Measurements from ENCODE around the gene NCAM1. TPM values are rescaled to one million over a fixed set of nuclear protein-coding genes. Genes with fewer than 3 reads are reported as not detected.
"Not testable (repeated sequence)": the region's sequence is repeated elsewhere in the genome, so short reads cannot be mapped to it uniquely, and the experiment has no call there.

The NCAM1 gene
- 0.20 TPM for polyA plus RNA-seq (2013)

DNA sequence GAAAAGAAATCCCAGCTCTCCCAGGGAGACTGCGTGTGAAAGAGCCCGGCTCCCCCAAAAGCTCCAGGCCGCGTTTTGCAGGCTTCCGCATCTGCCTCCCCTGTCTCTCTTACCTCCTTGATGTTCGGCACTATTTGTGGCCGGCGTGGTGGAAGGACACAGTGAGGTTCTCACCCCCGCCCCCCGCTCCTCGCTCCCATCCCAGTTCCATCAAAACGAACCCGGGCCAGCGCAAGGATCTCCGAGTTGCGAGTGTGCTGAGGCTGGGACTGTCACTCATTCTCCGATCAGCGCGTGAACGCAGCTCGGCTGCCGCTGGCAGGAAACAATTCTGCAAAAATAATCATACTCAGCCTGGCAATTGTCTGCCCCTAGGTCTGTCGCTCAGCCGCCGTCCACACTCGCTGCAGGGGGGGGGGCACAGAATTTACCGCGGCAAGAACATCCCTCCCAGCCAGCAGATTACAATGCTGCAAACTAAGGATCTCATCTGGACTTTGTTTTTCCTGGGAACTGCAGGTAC, at the start of gene NCAM1:
TSS of gene NCAM1 (plus strand) at position 275 of the 523 bp plus-strand sequence.
- WGBS (ENCODE audit: insufficient coverage), result under 1% methylated on average over 27 of the region's 28 CpGs
- no peaks in the 10 kb centered on the region for H3K9me3 ChIP-seq (ENCODE audit: control extremely low read depth in 1 of 5, control insufficient read depth in 4 of 5, insufficient read depth in 2 of 5, low read depth in 1 of 5, low read length in 4 of 5)
- no peaks in the 10 kb centered on the region for H3K36me3 ChIP-seq (ENCODE audit: control insufficient read depth in 4 of 4, insufficient read depth in 4 of 4, low read length in 3 of 4)
- CTCF ChIA-PET, result no interaction called here
- peaks cover 10 to 97% (median 37%) of the 10 kb centered on the region in 5 experiments for H3K27me3 ChIP-seq (replicated peaks in 2 of 5; ENCODE audit: control insufficient read depth in 4 of 5, insufficient read depth in 5 of 5, low read length in 4 of 5)
- peaks cover 0 to 29% (median 27%) of the 10 kb centered on the region in 4 experiments for H3K4me1 ChIP-seq (ENCODE audit: control extremely low read depth in 1 of 4, control insufficient read depth in 4 of 4, insufficient read depth in 4 of 4, low read length in 3 of 4)
- peak within 1 kb of the TSS; percentile 37 to 81 (median 67) for H3K4me3 ChIP-seq (ENCODE audit: control insufficient read depth in 1 of 7, extremely low read depth in 1 of 7, insufficient read depth in 4 of 7, low read depth in 2 of 7, low read length in 6 of 7)
- H3K27ac ChIP-seq (ENCODE audit: insufficient read depth in 1 of 2, low read depth in 1 of 2, low read length in 2 of 2, poor library complexity in 1 of 2, severe bottlenecking in 2 of 2), result no peak within 1 kb of the TSS
- peak; percentile 49 to 71 (median 61) for DNase-seq
- POLR2A ChIA-PET, result no interaction called here

DNA sequence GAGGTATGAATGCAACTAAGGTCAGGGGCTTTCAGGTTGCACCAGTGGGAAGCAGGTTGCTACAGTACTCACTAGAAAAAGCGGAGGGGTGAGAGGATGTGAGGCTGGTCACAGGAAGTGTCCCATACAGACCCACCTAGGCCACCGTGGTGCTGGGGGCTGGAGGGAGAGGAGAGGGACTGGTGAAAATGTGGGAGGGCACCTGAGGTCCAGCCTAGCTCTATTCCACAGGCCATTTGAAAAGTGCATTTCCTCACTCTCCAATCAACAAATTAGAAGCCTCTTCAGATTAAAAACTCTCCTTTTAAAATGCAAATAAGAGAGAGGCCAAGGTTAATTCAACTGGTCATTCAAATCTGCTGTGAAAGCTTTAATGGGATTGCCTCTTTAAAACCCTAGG, 38.6 kb upstream of the NCAM1 start:
- 67% methylated on average over 1 of the region's 2 CpGs for WGBS (ENCODE audit: insufficient coverage)
- no peaks in the 10 kb centered on the region for H3K36me3 ChIP-seq (ENCODE audit: control insufficient read depth in 4 of 4, insufficient read depth in 4 of 4, low read length in 3 of 4)
- H3K27me3 ChIP-seq (replicated peaks in 2 of 5; ENCODE audit: control insufficient read depth in 4 of 5, insufficient read depth in 5 of 5, low read length in 4 of 5), result peaks cover 0 to 6% (median 0%) of the 10 kb centered on the region in 5 experiments
- peaks cover 0 to 3% (median 2%) of the 10 kb centered on the region in 5 experiments for H3K9me3 ChIP-seq (ENCODE audit: control extremely low read depth in 1 of 5, control insufficient read depth in 4 of 5, insufficient read depth in 2 of 5, low read depth in 1 of 5, low read length in 4 of 5)
- H3K27ac ChIP-seq (ENCODE audit: insufficient read depth in 1 of 2, low read depth in 1 of 2, low read length in 2 of 2, poor library complexity in 1 of 2, severe bottlenecking in 2 of 2), result no peak overlapping the region
- POLR2A ChIA-PET, result no interaction called here
- DNase-seq, result no peak
- CTCF ChIA-PET, result no interaction called here
- no peak overlapping the region for H3K4me3 ChIP-seq (ENCODE audit: control insufficient read depth in 1 of 7, extremely low read depth in 1 of 7, insufficient read depth in 4 of 7, low read depth in 2 of 7, low read length in 6 of 7)
- H3K4me1 ChIP-seq (ENCODE audit: control extremely low read depth in 1 of 4, control insufficient read depth in 4 of 4, insufficient read depth in 4 of 4, low read length in 3 of 4), result no peaks in the 10 kb centered on the region

DNA sequence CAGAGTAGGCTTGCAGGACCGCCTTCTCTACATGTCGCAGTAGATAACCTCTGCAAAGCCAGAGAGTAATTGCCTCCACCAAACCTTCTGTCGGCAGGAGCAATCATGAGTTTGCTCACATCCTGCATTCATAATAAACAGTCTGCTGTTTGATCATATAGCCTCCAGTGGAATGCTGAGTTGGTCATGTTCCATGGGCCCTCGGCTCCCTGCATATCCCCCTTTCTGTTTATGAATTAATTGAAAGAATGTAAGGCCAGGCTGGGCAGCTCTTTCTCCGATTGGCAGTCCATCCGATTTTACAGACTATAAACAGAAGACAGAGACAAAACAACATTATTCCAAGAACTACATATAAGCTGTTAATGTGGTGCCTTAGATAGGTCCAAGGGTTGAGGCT, 36.4 kb upstream of the NCAM1 start:
- H3K36me3 ChIP-seq (ENCODE audit: control insufficient read depth in 4 of 4, insufficient read depth in 4 of 4, low read length in 3 of 4); H3K4me1 ChIP-seq (ENCODE audit: control extremely low read depth in 1 of 4, control insufficient read depth in 4 of 4, insufficient read depth in 4 of 4, low read length in 3 of 4); H3K9me3 ChIP-seq (ENCODE audit: control extremely low read depth in 1 of 5, control insufficient read depth in 4 of 5, insufficient read depth in 2 of 5, low read depth in 1 of 5, low read length in 4 of 5); H3K27ac ChIP-seq (ENCODE audit: insufficient read depth in 1 of 2, low read depth in 1 of 2, low read length in 2 of 2, poor library complexity in 1 of 2, severe bottlenecking in 2 of 2); H3K27me3 ChIP-seq (replicated peaks in 2 of 5; ENCODE audit: control insufficient read depth in 4 of 5, insufficient read depth in 5 of 5, low read length in 4 of 5); H3K4me3 ChIP-seq (ENCODE audit: control insufficient read depth in 1 of 7, extremely low read depth in 1 of 7, insufficient read depth in 4 of 7, low read depth in 2 of 7, low read length in 6 of 7); POLR2A ChIA-PET; DNase-seq: not testable (repeated sequence)
- CTCF ChIA-PET, result interaction anchor here (0.9 kb wide), 1 partner anchor 16 kb away, joined by 3 read pairs; no protein-coding TSS in a partner anchor
- 100% methylated on average over 3 of the region's 6 CpGs for WGBS (ENCODE audit: insufficient coverage)

GRCh38 chr11:112925516-112926310, 35.5 kb upstream of the NCAM1 start:
- Histone ChIP-seq H3K4me3 (ENCODE audit: control insufficient read depth in 1 of 7, extremely low read depth in 1 of 7, insufficient read depth in 4 of 7, low read depth in 2 of 7, low read length in 6 of 7) (no peak overlapping the region), H3K36me3 (ENCODE audit: control insufficient read depth in 4 of 4, insufficient read depth in 4 of 4, low read length in 3 of 4) (no peaks in the 10 kb centered on the region), H3K4me1 (ENCODE audit: control extremely low read depth in 1 of 4, control insufficient read depth in 4 of 4, insufficient read depth in 4 of 4, low read length in 3 of 4) (no peaks in the 10 kb centered on the region), H3K9me3 (ENCODE audit: control extremely low read depth in 1 of 5, control insufficient read depth in 4 of 5, insufficient read depth in 2 of 5, low read depth in 1 of 5, low read length in 4 of 5) (no peaks in the 10 kb centered on the region), H3K27ac (ENCODE audit: insufficient read depth in 1 of 2, low read depth in 1 of 2, low read length in 2 of 2, poor library complexity in 1 of 2, severe bottlenecking in 2 of 2) (no peak overlapping the region), H3K27me3 (replicated peaks in 2 of 5; ENCODE audit: control insufficient read depth in 4 of 5, insufficient read depth in 5 of 5, low read length in 4 of 5) (peaks cover 0 to 4% (median 0%) of the 10 kb centered on the region in 5 experiments)
- DNase-seq, result no peak
- CTCF ChIA-PET, result interaction anchor here (0.9 kb wide), 1 partner anchor 15 kb away, joined by 3 read pairs; no protein-coding TSS in a partner anchor
- 91% methylated on average over 10 of the region's 10 CpGs for WGBS (ENCODE audit: insufficient coverage)
- POLR2A ChIA-PET, result no interaction called here

DNA sequence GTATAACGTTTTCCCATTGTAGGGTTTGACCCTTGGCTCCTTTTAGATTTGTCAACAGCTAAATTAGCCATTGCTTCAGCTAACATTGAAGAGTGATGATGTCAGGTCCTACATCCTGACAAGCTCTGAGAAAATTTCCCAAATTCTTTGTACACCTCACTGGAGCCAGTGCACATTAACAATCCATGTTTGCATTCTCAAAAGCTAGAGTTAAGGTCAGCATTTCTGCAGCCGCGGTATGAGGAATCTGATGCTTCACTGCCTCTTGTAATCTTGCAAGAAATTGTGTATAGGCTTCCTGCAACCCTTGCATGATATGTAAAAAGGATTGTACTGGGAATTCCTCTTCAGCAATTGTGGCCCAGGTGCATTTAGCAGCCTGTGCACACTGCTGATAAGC, 33.1 kb upstream of the NCAM1 start:
- Histone ChIP-seq H3K27me3 (replicated peaks in 2 of 5; ENCODE audit: control insufficient read depth in 4 of 5, insufficient read depth in 5 of 5, low read length in 4 of 5) (no peaks in the 10 kb centered on the region), H3K27ac (ENCODE audit: insufficient read depth in 1 of 2, low read depth in 1 of 2, low read length in 2 of 2, poor library complexity in 1 of 2, severe bottlenecking in 2 of 2) (no peak overlapping the region), H3K4me3 (ENCODE audit: control insufficient read depth in 1 of 7, extremely low read depth in 1 of 7, insufficient read depth in 4 of 7, low read depth in 2 of 7, low read length in 6 of 7) (no peak overlapping the region), H3K36me3 (ENCODE audit: control insufficient read depth in 4 of 4, insufficient read depth in 4 of 4, low read length in 3 of 4) (no peaks in the 10 kb centered on the region), H3K9me3 (ENCODE audit: control extremely low read depth in 1 of 5, control insufficient read depth in 4 of 5, insufficient read depth in 2 of 5, low read depth in 1 of 5, low read length in 4 of 5) (no peaks in the 10 kb centered on the region), H3K4me1 (ENCODE audit: control extremely low read depth in 1 of 4, control insufficient read depth in 4 of 4, insufficient read depth in 4 of 4, low read length in 3 of 4) (no peaks in the 10 kb centered on the region)
- whole genome bisulfite sequencing (ENCODE audit: insufficient coverage), result 100% methylated on average over 1 of the region's 3 CpGs
- ChIA-PET POLR2A (no interaction called here), CTCF (no interaction called here)
- no peak for DNase-seq

GRCh38 chr11:112929432-112929831, 31.8 kb upstream of the NCAM1 start:
- H3K36me3 ChIP-seq (ENCODE audit: control insufficient read depth in 4 of 4, insufficient read depth in 4 of 4, low read length in 3 of 4), result no peaks in the 10 kb centered on the region
- no peak for DNase-seq
- H3K27ac ChIP-seq (ENCODE audit: insufficient read depth in 1 of 2, low read depth in 1 of 2, low read length in 2 of 2, poor library complexity in 1 of 2, severe bottlenecking in 2 of 2), result no peak overlapping the region
- no peaks in the 10 kb centered on the region for H3K9me3 ChIP-seq (ENCODE audit: control extremely low read depth in 1 of 5, control insufficient read depth in 4 of 5, insufficient read depth in 2 of 5, low read depth in 1 of 5, low read length in 4 of 5)
- ChIA-PET CTCF (no interaction called here), POLR2A (no interaction called here)
- no peaks in the 10 kb centered on the region for H3K4me1 ChIP-seq (ENCODE audit: control extremely low read depth in 1 of 4, control insufficient read depth in 4 of 4, insufficient read depth in 4 of 4, low read length in 3 of 4)
- WGBS (ENCODE audit: insufficient coverage), result 100% methylated on average over 2 of the region's 4 CpGs
- H3K27me3 ChIP-seq (replicated peaks in 2 of 5; ENCODE audit: control insufficient read depth in 4 of 5, insufficient read depth in 5 of 5, low read length in 4 of 5), result peaks cover 0 to 4% (median 0%) of the 10 kb centered on the region in 5 experiments
- H3K4me3 ChIP-seq (ENCODE audit: control insufficient read depth in 1 of 7, extremely low read depth in 1 of 7, insufficient read depth in 4 of 7, low read depth in 2 of 7, low read length in 6 of 7), result no peak overlapping the region

DNA sequence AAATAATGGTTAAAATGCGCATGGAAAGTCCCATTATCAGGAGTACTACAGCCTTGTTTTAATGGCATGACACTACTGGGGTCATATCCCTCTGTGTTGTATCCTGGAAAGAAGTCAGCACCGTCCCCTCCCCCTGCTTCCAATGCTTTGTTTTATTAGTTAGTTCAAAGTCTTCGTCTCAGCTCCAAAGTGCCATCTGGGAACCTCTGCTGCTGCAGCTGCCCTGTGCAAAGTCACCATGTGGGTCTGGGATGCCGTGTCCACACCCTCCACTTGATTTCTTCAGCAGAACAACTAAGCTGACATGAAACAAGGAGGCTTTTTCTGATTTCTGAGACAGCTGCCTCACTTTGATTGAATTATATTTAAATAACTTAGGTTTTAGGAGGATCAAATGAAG, 29.5 kb upstream of the NCAM1 start:
- CTCF ChIA-PET, result interaction anchor here (1.1 kb wide), 1 partner anchor 9 kb away, joined by 4 read pairs; no protein-coding TSS in a partner anchor
- no peak overlapping the region for H3K27ac ChIP-seq (ENCODE audit: insufficient read depth in 1 of 2, low read depth in 1 of 2, low read length in 2 of 2, poor library complexity in 1 of 2, severe bottlenecking in 2 of 2)
- DNase-seq, result no peak
- POLR2A ChIA-PET, result no interaction called here
- 92% methylated on average over 3 of the region's 4 CpGs for WGBS (ENCODE audit: insufficient coverage)
- H3K4me3 ChIP-seq (ENCODE audit: control insufficient read depth in 1 of 7, extremely low read depth in 1 of 7, insufficient read depth in 4 of 7, low read depth in 2 of 7, low read length in 6 of 7), result no peak overlapping the region
- H3K9me3 ChIP-seq (ENCODE audit: control extremely low read depth in 1 of 5, control insufficient read depth in 4 of 5, insufficient read depth in 2 of 5, low read depth in 1 of 5, low read length in 4 of 5), result peaks cover 0 to 5% (median 0%) of the 10 kb centered on the region in 5 experiments
- no peaks in the 10 kb centered on the region for H3K36me3 ChIP-seq (ENCODE audit: control insufficient read depth in 4 of 4, insufficient read depth in 4 of 4, low read length in 3 of 4)
- peaks cover 0 to 4% (median 0%) of the 10 kb centered on the region in 5 experiments for H3K27me3 ChIP-seq (replicated peaks in 2 of 5; ENCODE audit: control insufficient read depth in 4 of 5, insufficient read depth in 5 of 5, low read length in 4 of 5)
- no peaks in the 10 kb centered on the region for H3K4me1 ChIP-seq (ENCODE audit: control extremely low read depth in 1 of 4, control insufficient read depth in 4 of 4, insufficient read depth in 4 of 4, low read length in 3 of 4)
